HEK293 (cell line): Measurements from ENCODE around the gene METAP1D.

Experiments used
- CTCF ChIP-seq: fragments of 450-650 bp; formaldehyde crosslinking; IDR thresholded peaks from 2 replicates; pipeline ENCODE4 v1.5.1; 2016; ENCODE audit warnings: missing biosample characterization, missing genetic modification characterization
- GLI2 ChIP-seq: fragments of 450-650 bp; formaldehyde crosslinking; IDR thresholded peaks from 2 replicates; pipeline ENCODE4; 2017; ENCODE audit warnings: missing biosample characterization, missing genetic modification characterization, low read depth, borderline replicate concordance
- OSR2 ChIP-seq: fragments of 450-650 bp; formaldehyde crosslinking; IDR thresholded peaks from 2 replicates; pipeline ENCODE4 v1.5.1; 2016; ENCODE audit warnings: missing biosample characterization, missing genetic modification characterization
- PBX3 ChIP-seq: sonication (generic); formaldehyde crosslinking; IDR thresholded peaks from 2 replicates; pipeline ENCODE4 v1.8.1; 2022; ENCODE audit warnings: mild to moderate bottlenecking, moderate library complexity, missing genetic modification reagents
- REST ChIP-seq: fragments of 450-650 bp; formaldehyde crosslinking; IDR thresholded peaks from 2 replicates; pipeline ENCODE4 v1.5.1; 2016; ENCODE audit warnings: missing biosample characterization, missing genetic modification characterization
- YY1 ChIP-seq: fragments of 450-650 bp; formaldehyde crosslinking; IDR thresholded peaks from 2 replicates; pipeline ENCODE4 v1.5.1; 2018; ENCODE audit warnings: missing biosample characterization, missing genetic modification characterization
- ZEB2 ChIP-seq: fragments of 450-650 bp; formaldehyde crosslinking; IDR thresholded peaks from 2 replicates; pipeline ENCODE4 v1.5.1; 2016; ENCODE audit warnings: missing biosample characterization, missing genetic modification characterization
- ZNF2 ChIP-seq: fragments of 450-650 bp; formaldehyde crosslinking; IDR thresholded peaks from 2 replicates; pipeline ENCODE4 v1.5.1; 2016; ENCODE audit warnings: missing biosample characterization, missing genetic modification characterization
- ZNF292 ChIP-seq: fragments of 450-650 bp; formaldehyde crosslinking; IDR thresholded peaks from 2 replicates; pipeline ENCODE4 v1.5.1; 2016; ENCODE audit warnings: low read depth, missing biosample characterization, missing genetic modification characterization, borderline replicate concordance
- ZNF792 ChIP-seq: fragments of 450-650 bp; formaldehyde crosslinking; IDR thresholded peaks from 2 replicates; pipeline ENCODE4 v1.5.1; 2016; ENCODE audit warnings: missing biosample characterization, missing genetic modification characterization

GRCh38 chr2:172072303-172072702 is 72.5 kb downstream of the METAP1D start:
- TF ChIP-seq OSR2 (tag by site-specific recombination) (no peak), CTCF (tag by site-specific recombination) (no peak), REST (tag by site-specific recombination) (no peak), PBX3 (CRISPR knock-in tag) (no peak), ZNF292 (tag by site-specific recombination) (no peak), YY1 (tag by site-specific recombination) (no peak), ZNF2 (tag by site-specific recombination) (no peak), GLI2 (tag by site-specific recombination) (no peak), ZEB2 (no peak), ZNF792 (tag by site-specific recombination) (no peak)
